GM23338 (cell line): Measurements from ENCODE around the gene FLNB. TPM values are rescaled to one million over a fixed set of nuclear protein-coding genes. Genes with fewer than 3 reads are reported as not detected.

Experiments used
- ATAC-seq: fragments of 200-7000 bp; cut with Tn5 transposase; 3 replicates; pipeline ENCODE4 v1.9.1; 2020
- DNase-seq: peaks from one replicate; pipeline ENCODE4 v3.0.0-alpha.2; 2015; ENCODE audit warnings: low spot score
- H2AFZ ChIP-seq: fragments of 200-600 bp; sonication (generic); 2 replicates; pipeline ENCODE4 v1.8.0; 2016; ENCODE audit warnings: antibody characterized with exemption, mild to moderate bottlenecking, moderate library complexity
- H3F3A ChIP-seq: fragments of 200-600 bp; sonication (generic); replicated peaks from 2 replicates; pipeline ENCODE4 v1.8.0; 2017; ENCODE audit warnings: antibody characterized with exemption, mixed run types, low read depth
- H3K27ac ChIP-seq: fragments of 200-600 bp; sonication (generic); 2 replicates; pipeline ENCODE4 v1.6.1; 2016; ENCODE audit warnings: low read depth
- H3K27me3 ChIP-seq: fragments of 200-600 bp; sonication (generic); 2 replicates; pipeline ENCODE4 v1.8.0; 2016; ENCODE audit warnings: mild to moderate bottlenecking, mixed run types, moderate library complexity; ENCODE audit not compliant: insufficient read depth
- H3K36me3 ChIP-seq: fragments of 200-600 bp; sonication (generic); 2 replicates; pipeline ENCODE4 v1.8.0; 2016; ENCODE audit warnings: mild to moderate bottlenecking; ENCODE audit not compliant: insufficient read depth
- H3K4me1 ChIP-seq: fragments of 200-600 bp; sonication (generic); 2 replicates; pipeline ENCODE4 v1.8.0; 2016; ENCODE audit warnings: mild to moderate bottlenecking, moderate library complexity; ENCODE audit not compliant: insufficient read depth
- H3K4me2 ChIP-seq: fragments of 200-600 bp; sonication (generic); 2 replicates; pipeline ENCODE4 v1.7.1; 2017; ENCODE audit warnings: mixed run types
- H3K4me3 ChIP-seq: fragments of 200-600 bp; sonication (generic); 2 replicates; pipeline ENCODE4 v1.6.1; 2016; ENCODE audit warnings: mixed run types
- H3K79me2 ChIP-seq: fragments of 200-600 bp; sonication (generic); replicated peaks from 2 replicates; pipeline ENCODE4 v1.8.0; 2017; ENCODE audit warnings: mild to moderate bottlenecking; ENCODE audit not compliant: insufficient read depth
- H3K9me2 ChIP-seq: fragments of 200-600 bp; sonication (generic); 2 replicates; pipeline ENCODE4 v1.8.0; 2017; ENCODE audit not compliant: insufficient read depth
- H4K20me1 ChIP-seq: fragments of 200-600 bp; sonication (generic); replicated peaks from 2 replicates; pipeline ENCODE4 v1.8.0; 2017; ENCODE audit warnings: mild to moderate bottlenecking; ENCODE audit not compliant: insufficient read depth
- H3K27ac Mint-ChIP-seq: 2 replicates; pipeline ENCODE4 v1.8.0; 2020; ENCODE audit warnings: inconsistent platforms, mild to moderate bottlenecking, moderate library complexity, mixed read lengths
- H3K27me3 Mint-ChIP-seq: 3 replicates; pipeline ENCODE4 v1.8.0; 2022; ENCODE audit warnings: low read depth, mild to moderate bottlenecking, moderate library complexity, mixed read lengths, inconsistent platforms; ENCODE audit not compliant: insufficient read depth, poor library complexity
- H3K36me3 Mint-ChIP-seq: 3 replicates; pipeline ENCODE4 v1.8.0; 2021; ENCODE audit warnings: low read depth, mild to moderate bottlenecking, inconsistent platforms, moderate library complexity, mixed read lengths
- H3K4me1 Mint-ChIP-seq: 3 replicates; pipeline ENCODE4 v1.8.0; 2020; ENCODE audit warnings: mild to moderate bottlenecking, inconsistent platforms, mixed read lengths
- H3K4me3 Mint-ChIP-seq: 3 replicates; pipeline ENCODE4 v1.8.0; 2021; ENCODE audit warnings: moderate library complexity, mild to moderate bottlenecking, inconsistent platforms, mixed read lengths
- H3K9me3 Mint-ChIP-seq: 3 replicates; pipeline ENCODE4 v1.8.0; 2020; ENCODE audit warnings: moderate library complexity, mild to moderate bottlenecking, inconsistent platforms, mixed read lengths
- CREB1 ChIP-seq: fragments of 250-450 bp; sonication (Bioruptor Pico); IDR thresholded peaks from 2 replicates; pipeline ENCODE4 v1.5.0; 2020; ENCODE audit warnings: low read depth, mild to moderate bottlenecking, moderate library complexity
- EZH2 ChIP-seq: fragments of 200-600 bp; sonication (generic); IDR thresholded peaks from one replicate; pipeline ENCODE4 v1.8.0; 2017; ENCODE audit warnings: antibody characterized with exemption, mild to moderate bottlenecking, low read depth; ENCODE audit not compliant: unreplicated experiment
- EZH2phosphoT487 ChIP-seq: fragments of 200-600 bp; sonication (generic); IDR thresholded peaks from one replicate; pipeline ENCODE4 v1.8.1; 2018; ENCODE audit warnings: antibody characterized with exemption; ENCODE audit not compliant: unreplicated experiment
- JUNB ChIP-seq: IDR thresholded peaks from one replicate; pipeline ENCODE4 v1.6.1; 2016; ENCODE audit warnings: antibody characterized with exemption; ENCODE audit not compliant: unreplicated experiment
- NANOG ChIP-seq: IDR thresholded peaks from 2 replicates; pipeline ENCODE4 v1.6.1; 2016; ENCODE audit warnings: antibody characterized with exemption, borderline replicate concordance
- POLR2AphosphoS5 ChIP-seq: IDR thresholded peaks from 2 replicates; pipeline ENCODE4 v1.6.1; 2016; ENCODE audit warnings: antibody characterized with exemption, low read depth
- STAT1 ChIP-seq: IDR thresholded peaks from one replicate; pipeline ENCODE4 v1.6.1; 2016; ENCODE audit warnings: antibody characterized with exemption; ENCODE audit not compliant: unreplicated experiment
- ZNF114 ChIP-seq: fragments of 250-450 bp; sonication (Bioruptor Pico); IDR thresholded peaks from 2 replicates; pipeline ENCODE4 v1.5.0; 2020; ENCODE audit warnings: mild to moderate bottlenecking, moderate library complexity
- ZNF331 ChIP-seq: fragments of 250-450 bp; sonication (Bioruptor Pico); IDR thresholded peaks from 2 replicates; pipeline ENCODE4 v1.5.0; 2020; ENCODE audit warnings: low read depth, mild to moderate bottlenecking, moderate library complexity
- polyA plus RNA-seq: library from polyadenylated mRNA; unstranded; fragments of >200 nt; fragmentation: Nextera tagmentation; extraction: Ambion mirVana; gene quantifications from 2 replicates; pipeline ENCODE4 v1.2.1, GENCODE V29; 2016
- total RNA-seq: library from RNA; depleted of rRNA; stranded (reverse); fragments of >200 nt; shearing (Covaris generic); gene quantifications from 2 replicates; pipeline ENCODE4 v1.2.3, GENCODE V29; 2014
- TF ChIP-seq, protein P1 (sequence below), 2 experiments: fragments of 200-600 bp in 1 of 2; sonication (generic) in 1 of 2; conservative IDR thresholded peaks; 2 replicates each; pipeline versions ENCODE4 v1.5.1 to v1.6.1; 2016 to 2017; ENCODE audit warnings: antibody characterized with exemption in 2 of 2, low read depth in 2 of 2, mild to moderate bottlenecking in 2 of 2, moderate library complexity in 1 of 2
- TF ChIP-seq, protein P2 (sequence below): IDR thresholded peaks from 2 replicates; pipeline ENCODE4 v1.6.1; 2016; ENCODE audit warnings: antibody characterized with exemption
- TF ChIP-seq, protein P3 (sequence below): IDR thresholded peaks from one replicate; pipeline ENCODE4 v1.6.1; 2018; ENCODE audit warnings: antibody characterized with exemption; ENCODE audit not compliant: unreplicated experiment

FLNB gene
- total and polyA plus RNA-seq, 2 experiments from 2014 or later = 39.7 to 179 TPM

DNA sequence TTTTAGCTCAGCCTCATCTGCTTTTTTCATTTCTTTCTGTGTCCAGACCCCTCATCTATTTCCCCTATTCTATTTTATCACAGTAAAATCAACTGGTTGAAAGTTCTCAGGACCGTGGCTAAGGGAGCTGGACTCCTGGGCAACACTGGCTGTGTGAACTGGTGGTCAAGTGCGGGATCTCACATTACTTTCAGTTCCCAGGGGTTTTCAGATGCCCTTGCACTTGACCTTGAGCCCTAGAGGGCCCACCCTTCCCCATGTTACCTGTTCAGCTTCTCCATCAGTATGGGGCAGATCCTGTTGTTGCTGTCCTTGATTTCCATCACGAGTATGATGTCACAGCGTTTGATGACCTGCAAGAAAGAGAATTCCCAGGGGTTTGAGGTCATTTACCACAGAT, 199.7 kb downstream of the FLNB start (continued):
- TF ChIP-seq CREB1 (CRISPR knock-in tag) (no peak), ZNF331 (no peak), POLR2AphosphoS5 (no peak), JUNB (no peak), NANOG (no peak), STAT1 (no peak), EZH2 (no peak)
- TF ChIP-seq, protein P1, sequence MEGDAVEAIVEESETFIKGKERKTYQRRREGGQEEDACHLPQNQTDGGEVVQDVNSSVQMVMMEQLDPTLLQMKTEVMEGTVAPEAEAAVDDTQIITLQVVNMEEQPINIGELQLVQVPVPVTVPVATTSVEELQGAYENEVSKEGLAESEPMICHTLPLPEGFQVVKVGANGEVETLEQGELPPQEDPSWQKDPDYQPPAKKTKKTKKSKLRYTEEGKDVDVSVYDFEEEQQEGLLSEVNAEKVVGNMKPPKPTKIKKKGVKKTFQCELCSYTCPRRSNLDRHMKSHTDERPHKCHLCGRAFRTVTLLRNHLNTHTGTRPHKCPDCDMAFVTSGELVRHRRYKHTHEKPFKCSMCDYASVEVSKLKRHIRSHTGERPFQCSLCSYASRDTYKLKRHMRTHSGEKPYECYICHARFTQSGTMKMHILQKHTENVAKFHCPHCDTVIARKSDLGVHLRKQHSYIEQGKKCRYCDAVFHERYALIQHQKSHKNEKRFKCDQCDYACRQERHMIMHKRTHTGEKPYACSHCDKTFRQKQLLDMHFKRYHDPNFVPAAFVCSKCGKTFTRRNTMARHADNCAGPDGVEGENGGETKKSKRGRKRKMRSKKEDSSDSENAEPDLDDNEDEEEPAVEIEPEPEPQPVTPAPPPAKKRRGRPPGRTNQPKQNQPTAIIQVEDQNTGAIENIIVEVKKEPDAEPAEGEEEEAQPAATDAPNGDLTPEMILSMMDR (conservative IDR thresholded peaks at IDR 0.05; ENCODE audit: low read depth in 2 of 2) = no peak
- TF ChIP-seq, protein P2, sequence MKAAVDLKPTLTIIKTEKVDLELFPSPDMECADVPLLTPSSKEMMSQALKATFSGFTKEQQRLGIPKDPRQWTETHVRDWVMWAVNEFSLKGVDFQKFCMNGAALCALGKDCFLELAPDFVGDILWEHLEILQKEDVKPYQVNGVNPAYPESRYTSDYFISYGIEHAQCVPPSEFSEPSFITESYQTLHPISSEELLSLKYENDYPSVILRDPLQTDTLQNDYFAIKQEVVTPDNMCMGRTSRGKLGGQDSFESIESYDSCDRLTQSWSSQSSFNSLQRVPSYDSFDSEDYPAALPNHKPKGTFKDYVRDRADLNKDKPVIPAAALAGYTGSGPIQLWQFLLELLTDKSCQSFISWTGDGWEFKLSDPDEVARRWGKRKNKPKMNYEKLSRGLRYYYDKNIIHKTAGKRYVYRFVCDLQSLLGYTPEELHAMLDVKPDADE = no peak
- TF ChIP-seq, protein P3, sequence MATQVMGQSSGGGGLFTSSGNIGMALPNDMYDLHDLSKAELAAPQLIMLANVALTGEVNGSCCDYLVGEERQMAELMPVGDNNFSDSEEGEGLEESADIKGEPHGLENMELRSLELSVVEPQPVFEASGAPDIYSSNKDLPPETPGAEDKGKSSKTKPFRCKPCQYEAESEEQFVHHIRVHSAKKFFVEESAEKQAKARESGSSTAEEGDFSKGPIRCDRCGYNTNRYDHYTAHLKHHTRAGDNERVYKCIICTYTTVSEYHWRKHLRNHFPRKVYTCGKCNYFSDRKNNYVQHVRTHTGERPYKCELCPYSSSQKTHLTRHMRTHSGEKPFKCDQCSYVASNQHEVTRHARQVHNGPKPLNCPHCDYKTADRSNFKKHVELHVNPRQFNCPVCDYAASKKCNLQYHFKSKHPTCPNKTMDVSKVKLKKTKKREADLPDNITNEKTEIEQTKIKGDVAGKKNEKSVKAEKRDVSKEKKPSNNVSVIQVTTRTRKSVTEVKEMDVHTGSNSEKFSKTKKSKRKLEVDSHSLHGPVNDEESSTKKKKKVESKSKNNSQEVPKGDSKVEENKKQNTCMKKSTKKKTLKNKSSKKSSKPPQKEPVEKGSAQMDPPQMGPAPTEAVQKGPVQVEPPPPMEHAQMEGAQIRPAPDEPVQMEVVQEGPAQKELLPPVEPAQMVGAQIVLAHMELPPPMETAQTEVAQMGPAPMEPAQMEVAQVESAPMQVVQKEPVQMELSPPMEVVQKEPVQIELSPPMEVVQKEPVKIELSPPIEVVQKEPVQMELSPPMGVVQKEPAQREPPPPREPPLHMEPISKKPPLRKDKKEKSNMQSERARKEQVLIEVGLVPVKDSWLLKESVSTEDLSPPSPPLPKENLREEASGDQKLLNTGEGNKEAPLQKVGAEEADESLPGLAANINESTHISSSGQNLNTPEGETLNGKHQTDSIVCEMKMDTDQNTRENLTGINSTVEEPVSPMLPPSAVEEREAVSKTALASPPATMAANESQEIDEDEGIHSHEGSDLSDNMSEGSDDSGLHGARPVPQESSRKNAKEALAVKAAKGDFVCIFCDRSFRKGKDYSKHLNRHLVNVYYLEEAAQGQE = no peak

DNA sequence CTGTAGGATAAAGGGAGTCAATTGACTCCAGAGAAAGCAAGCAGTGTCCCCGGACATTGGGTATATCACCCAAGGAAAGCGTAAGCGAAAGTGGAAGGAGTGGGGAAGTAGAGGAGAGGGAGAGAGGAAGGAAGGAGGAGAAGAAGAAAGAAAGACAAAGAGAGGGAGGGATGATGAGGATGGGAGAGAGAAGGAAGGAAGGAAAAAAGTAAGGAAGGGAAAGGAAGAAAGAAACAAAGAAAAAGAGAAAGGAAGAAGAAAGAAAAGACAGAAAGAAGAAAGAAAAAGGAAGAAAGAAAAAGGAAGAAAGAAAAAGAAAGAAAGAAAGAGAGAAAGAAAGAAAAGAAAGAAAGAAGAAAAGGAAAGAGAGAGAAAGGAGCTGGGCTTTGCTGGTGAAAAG, 201.7 kb downstream of the FLNB start:
- Histone ChIP-seq H3F3A (no peaks in the 10 kb centered on the region), H3K27ac (no peak overlapping the region), H3K9me2 (peaks cover 7% of the 10 kb centered on the region; the same call in 1 of the 2 replicates), H4K20me1 (no peaks in the 10 kb centered on the region), H3K4me2 (no peak overlapping the region), H3K36me3 (no peaks in the 10 kb centered on the region), H3K27me3 (no peaks in the 10 kb centered on the region), H3K4me1 (no peaks in the 10 kb centered on the region; the same call in 1 of the 2 replicates), H2AFZ (no peak overlapping the region), H3K79me2 (no peaks in the 10 kb centered on the region), H3K4me3 (no peak overlapping the region)
- no peak for DNase-seq
- Mint-ChIP-seq H3K9me3 (no peaks in the 10 kb centered on the region), H3K27ac (no peak overlapping the region), H3K36me3 (no peaks in the 10 kb centered on the region), H3K4me1 (no peaks in the 10 kb centered on the region), H3K4me3 (no peak overlapping the region), H3K27me3 (no peaks in the 10 kb centered on the region)
- TF ChIP-seq ZNF114 (CRISPR knock-in tag) (no peak), POLR2AphosphoS5 (no peak), STAT1 (no peak), NANOG (no peak), JUNB (no peak), EZH2 (no peak), ZNF331 (no peak), EZH2phosphoT487 (no peak)
- TF ChIP-seq, protein P1 (conservative IDR thresholded peaks at IDR 0.05; ENCODE audit: low read depth in 2 of 2) = no peak
- TF ChIP-seq, protein P3 = no peak
- ATAC-seq = no peak
